GM10847 (cell line): Measurements from ENCODE around the gene DOCK1.

Source experiments
- POLR2A ChIP-seq: IDR thresholded peaks from 2 replicates; pipeline ENCODE4 v1.6.1; 2011; ENCODE audit not compliant: insufficient read length; ENCODE audit errors: extremely low read depth

Gene DOCK1

DNA sequence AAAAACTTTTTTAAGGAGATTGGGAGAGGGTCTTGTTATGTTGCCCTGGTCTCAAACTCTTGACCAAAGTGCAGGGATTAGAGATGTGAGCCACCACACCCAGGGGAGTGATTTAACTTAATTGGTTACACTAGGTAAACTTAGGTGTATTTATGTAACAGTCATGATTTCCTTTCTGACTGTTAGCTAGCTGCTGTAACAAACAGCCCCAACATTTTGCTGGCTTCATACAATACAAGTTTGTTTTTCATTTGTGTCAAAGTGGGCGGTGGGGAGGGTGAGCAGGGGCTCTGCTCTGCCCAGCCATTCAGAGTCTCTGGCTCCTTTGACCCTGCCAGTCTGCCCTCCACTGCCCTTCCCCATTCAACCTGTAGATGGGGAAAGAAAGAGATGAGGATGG is 9.3 kb downstream of the DOCK1 start:
- TF ChIP-seq POLR2A = no peak

- TF ChIP-seq POLR2A = no peak
Measured at GRCh38 chr10:126917375-126917774, 12.1 kb downstream of the DOCK1 start.

GRCh38 chr10:126917975-126918908 is 13.0 kb downstream of the DOCK1 start:
- TF ChIP-seq POLR2A = no peak

GRCh38 chr10:126919426-126919825 is 14.2 kb downstream of the DOCK1 start:
- no peak for TF ChIP-seq POLR2A

DNA sequence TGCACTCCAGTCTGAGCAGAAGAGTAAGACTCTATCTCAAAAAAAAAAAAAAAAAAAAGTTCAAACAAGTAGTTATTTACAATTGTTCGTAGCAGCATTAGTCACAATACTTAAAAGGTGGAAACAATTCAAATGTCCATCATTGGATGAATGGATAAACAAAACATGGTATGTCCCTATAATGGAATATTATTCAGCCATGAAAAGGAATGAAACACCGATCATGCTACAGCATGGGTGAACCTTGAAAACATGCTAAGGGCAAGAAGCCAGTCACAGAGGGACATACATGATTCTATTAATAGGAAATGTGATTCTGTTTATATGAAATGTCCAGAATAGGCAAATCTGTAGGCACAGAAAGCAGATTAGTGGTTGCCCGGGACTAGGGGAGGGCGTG is 15.9 kb downstream of the DOCK1 start:
- no peak for TF ChIP-seq POLR2A

- no peak for TF ChIP-seq POLR2A
Measured at GRCh38 chr10:126921974-126922525, 16.8 kb downstream of the DOCK1 start.

DNA sequence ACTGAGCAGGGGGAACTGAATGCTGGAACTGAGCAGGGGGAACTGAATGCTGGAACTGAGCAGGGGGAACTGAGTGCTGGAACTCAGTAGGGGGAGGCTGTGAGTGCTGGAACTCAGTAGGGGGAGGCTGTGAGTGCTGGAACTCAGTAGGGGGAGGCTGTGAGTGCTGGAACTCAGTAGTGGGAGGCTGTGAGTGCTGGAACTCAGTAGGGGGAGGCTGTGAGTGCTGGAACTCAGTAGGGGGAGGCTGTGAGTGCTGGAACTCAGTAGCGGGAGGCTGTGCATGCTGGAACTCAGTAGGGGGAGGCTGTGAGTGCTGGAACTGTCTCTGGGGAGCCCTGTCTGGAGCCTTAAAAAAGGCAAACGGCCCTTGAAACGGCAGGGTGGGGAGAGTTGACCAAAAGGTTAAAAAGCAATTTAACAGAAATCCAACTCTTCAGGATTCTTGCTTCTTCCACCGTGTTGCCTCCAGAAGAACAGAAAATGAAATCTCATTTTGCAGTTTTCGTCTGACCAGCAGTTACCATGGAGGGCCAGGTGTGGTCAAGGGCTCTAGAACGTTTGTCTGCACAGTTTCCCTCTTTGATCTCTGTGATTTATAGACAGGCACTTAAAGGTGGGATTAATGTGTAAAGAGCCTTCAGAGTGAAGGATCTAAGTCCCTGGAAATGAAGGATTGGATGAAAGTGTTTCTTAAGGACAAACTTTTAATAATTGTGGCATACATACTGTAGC is 19.1 kb downstream of the DOCK1 start:
- no peak for TF ChIP-seq POLR2A

- TF ChIP-seq POLR2A = no peak
Measured at GRCh38 chr10:126924915-126925300, 19.7 kb downstream of the DOCK1 start.

- TF ChIP-seq POLR2A = no peak
Measured at GRCh38 chr10:126926568-126926967, 21.3 kb downstream of the DOCK1 start.

DNA sequence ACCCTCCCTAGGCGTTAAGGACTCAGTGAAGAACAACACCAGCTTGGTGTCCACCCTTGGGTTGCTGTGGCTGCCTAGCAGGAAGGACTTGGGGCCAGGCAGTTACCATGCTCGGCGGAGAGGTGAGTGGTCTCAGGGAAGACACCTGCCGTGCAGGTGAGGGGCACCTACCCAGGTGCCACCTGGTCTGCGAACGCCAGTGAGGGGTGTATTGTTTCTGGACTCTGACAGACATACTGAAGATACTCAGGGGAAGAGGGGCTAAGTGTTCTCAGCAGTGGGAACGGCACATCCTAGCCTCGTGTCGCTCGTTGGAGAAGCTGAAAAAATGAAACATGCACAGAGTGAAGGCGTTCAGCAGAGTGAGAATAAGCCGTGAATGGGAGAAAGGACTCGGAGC is 22.6 kb downstream of the DOCK1 start:
- no peak for TF ChIP-seq POLR2A

DNA sequence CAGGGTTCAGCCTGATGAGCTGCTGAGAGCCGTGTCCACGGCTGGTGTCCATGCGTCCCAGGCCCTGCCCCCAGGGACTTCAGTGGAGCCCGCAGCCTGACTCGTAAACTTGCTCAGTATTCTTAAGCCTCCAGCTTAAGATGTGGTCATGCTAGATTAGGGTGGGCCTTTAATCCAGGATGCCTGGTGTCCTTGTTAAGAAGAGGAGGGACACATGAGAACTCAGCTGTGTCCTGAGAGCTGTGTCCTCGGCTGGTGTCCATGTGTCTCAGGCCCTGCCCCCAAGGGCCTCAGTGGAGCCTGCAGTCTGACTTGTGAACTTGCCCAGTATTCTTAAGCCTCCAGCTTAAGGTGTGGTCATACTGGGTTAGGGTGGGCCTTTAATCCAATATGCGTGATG is 23.0 kb downstream of the DOCK1 start:
- TF ChIP-seq POLR2A = no peak

DNA sequence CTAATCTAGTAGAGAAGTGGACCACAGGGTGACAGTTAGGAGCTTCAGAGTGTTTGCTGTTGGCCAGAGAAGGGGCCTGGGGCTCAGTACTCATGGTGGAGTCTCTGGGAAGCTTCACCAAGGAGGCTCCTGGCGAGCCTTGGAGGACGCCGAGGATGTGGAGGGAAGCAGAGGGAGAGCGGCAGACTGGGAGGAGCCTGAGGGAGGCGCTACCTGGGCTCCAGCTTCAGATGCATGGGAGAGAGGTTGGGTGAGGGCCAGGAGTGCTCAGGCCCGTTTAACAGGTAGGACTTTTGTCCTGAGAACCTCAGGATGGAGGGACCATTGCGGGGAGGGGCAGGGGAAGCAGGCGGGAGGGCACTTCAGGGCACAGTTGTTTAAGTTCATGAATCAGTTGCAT is 24.2 kb downstream of the DOCK1 start:
- TF ChIP-seq POLR2A = no peak

DNA sequence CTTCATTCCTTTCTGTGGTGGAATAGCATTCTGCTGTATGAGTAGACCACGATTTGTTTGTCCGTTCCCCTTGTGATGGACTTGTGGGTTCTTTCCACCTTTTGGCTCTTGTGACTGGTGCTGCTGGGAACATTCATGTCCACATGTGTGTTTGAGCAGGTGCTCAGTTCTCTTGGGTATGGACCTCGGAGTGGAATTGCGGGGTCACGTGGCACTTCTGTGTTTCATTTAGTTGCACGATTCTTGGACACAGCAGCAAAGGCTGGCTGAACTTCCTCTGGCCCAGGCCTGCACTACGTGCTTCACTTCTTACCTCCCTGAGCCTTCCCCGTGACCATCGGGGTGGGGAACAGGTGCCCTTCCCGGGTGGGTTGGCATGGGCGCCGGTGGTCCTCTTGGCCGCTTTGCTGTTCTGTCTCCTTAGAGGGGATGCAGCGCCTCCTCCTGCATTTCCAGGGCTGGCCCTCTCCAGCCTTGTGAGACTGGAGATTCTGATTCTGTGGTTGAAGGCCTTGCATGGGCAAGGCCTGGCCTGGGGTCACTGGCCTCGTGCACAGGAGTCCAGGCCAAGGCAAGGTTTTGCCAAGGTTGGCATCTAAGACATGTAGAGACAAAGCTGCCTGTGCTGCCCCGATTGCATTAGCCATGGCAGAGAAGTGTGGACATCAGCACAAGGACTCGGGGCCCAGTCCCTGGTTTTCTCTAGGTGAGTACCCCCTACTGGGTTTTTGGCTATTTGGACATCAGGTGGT is 25.1 kb downstream of the DOCK1 start:
- TF ChIP-seq POLR2A = no peak

- TF ChIP-seq POLR2A = no peak
Measured at GRCh38 chr10:126930883-126931503, 25.8 kb downstream of the DOCK1 start.

DNA sequence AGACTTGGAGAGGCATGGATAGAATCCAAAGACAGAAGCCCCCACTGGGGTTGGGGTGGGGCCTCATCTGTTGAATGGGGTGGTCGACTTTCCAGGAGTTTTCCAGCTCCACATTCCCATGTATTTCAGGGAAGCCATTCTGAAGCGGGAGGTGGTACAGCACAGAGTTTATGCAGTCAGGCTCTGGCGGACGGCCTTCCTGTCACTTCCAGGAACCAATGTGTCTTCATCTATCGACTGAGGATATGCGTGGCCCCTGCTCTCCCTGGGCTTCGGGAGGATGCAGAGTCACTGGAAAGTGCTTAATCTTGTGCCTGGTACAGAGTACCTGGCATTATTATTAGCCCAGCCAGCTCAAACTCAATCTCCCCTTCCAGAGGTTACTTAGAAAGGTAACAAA is 26.3 kb downstream of the DOCK1 start:
- TF ChIP-seq POLR2A = no peak

- TF ChIP-seq POLR2A = no peak
Measured at GRCh38 chr10:126932516-126932915, 27.3 kb downstream of the DOCK1 start.

GRCh38 chr10:126933116-126933515 is 27.9 kb downstream of the DOCK1 start:
- TF ChIP-seq POLR2A = no peak
